Panc1 (cell line): Measurements from ENCODE around the gene SHE.

Source experiments
- POLR2AphosphoS5 ChIP-seq: IDR thresholded peaks from 2 replicates; pipeline ENCODE4 v1.6.1; 2012; ENCODE audit warnings: mild to moderate bottlenecking, low read depth, low read length, moderate library complexity
- TCF7L2 ChIP-seq: IDR thresholded peaks from 2 replicates; pipeline ENCODE4 v1.6.1; 2011; ENCODE audit warnings: mild to moderate bottlenecking, low read depth, low read length, inconsistent platforms
- TF ChIP-seq, protein P1 (sequence below): fragments of 450-650 bp; IDR thresholded peaks from 2 replicates; pipeline ENCODE4 v1.5.1; 2017; ENCODE audit warnings: mild to moderate bottlenecking
- TF ChIP-seq, protein P2 (sequence below), 2 experiments: IDR thresholded peaks; 2 replicates each; pipeline ENCODE4 v1.6.1; 2011 to 2012; ENCODE audit warnings: low read depth in 2 of 2, control low read depth in 1 of 2, low read length in 1 of 2, mild to moderate bottlenecking in 1 of 2, moderate library complexity in 1 of 2; ENCODE audit not compliant: insufficient read depth in 1 of 2

DNA sequence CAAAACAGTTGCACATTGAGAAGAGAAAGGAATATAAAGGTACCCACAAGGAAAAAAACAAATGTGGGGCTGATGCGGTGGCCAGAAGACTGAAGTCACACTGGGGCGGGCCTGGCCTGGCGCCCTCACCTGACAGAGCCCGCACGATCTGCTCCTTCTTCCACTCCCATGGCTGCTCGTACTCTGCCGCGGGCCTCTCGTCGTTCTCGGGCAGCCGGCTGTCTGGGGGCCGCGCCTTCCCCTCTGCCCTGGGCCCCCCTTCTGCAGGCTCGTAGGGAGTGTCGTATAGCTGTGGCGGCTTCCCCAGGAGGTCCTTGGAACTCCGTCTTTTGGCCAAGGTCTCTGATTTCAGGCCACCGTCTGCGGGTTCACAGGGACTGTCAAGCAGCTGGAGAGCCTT, 13.3 kb downstream of the SHE start:
- TF ChIP-seq, protein P1, sequence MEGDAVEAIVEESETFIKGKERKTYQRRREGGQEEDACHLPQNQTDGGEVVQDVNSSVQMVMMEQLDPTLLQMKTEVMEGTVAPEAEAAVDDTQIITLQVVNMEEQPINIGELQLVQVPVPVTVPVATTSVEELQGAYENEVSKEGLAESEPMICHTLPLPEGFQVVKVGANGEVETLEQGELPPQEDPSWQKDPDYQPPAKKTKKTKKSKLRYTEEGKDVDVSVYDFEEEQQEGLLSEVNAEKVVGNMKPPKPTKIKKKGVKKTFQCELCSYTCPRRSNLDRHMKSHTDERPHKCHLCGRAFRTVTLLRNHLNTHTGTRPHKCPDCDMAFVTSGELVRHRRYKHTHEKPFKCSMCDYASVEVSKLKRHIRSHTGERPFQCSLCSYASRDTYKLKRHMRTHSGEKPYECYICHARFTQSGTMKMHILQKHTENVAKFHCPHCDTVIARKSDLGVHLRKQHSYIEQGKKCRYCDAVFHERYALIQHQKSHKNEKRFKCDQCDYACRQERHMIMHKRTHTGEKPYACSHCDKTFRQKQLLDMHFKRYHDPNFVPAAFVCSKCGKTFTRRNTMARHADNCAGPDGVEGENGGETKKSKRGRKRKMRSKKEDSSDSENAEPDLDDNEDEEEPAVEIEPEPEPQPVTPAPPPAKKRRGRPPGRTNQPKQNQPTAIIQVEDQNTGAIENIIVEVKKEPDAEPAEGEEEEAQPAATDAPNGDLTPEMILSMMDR: no peak
- TF ChIP-seq POLR2AphosphoS5 (no peak), TCF7L2 (no peak)
- TF ChIP-seq, protein P2, sequence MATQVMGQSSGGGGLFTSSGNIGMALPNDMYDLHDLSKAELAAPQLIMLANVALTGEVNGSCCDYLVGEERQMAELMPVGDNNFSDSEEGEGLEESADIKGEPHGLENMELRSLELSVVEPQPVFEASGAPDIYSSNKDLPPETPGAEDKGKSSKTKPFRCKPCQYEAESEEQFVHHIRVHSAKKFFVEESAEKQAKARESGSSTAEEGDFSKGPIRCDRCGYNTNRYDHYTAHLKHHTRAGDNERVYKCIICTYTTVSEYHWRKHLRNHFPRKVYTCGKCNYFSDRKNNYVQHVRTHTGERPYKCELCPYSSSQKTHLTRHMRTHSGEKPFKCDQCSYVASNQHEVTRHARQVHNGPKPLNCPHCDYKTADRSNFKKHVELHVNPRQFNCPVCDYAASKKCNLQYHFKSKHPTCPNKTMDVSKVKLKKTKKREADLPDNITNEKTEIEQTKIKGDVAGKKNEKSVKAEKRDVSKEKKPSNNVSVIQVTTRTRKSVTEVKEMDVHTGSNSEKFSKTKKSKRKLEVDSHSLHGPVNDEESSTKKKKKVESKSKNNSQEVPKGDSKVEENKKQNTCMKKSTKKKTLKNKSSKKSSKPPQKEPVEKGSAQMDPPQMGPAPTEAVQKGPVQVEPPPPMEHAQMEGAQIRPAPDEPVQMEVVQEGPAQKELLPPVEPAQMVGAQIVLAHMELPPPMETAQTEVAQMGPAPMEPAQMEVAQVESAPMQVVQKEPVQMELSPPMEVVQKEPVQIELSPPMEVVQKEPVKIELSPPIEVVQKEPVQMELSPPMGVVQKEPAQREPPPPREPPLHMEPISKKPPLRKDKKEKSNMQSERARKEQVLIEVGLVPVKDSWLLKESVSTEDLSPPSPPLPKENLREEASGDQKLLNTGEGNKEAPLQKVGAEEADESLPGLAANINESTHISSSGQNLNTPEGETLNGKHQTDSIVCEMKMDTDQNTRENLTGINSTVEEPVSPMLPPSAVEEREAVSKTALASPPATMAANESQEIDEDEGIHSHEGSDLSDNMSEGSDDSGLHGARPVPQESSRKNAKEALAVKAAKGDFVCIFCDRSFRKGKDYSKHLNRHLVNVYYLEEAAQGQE (IDR thresholded peaks at IDR 0.05; ENCODE audit: insufficient read depth in 1 of 2, low read depth in 2 of 2, low read length in 1 of 2): no peak
